ENCODE measurements around the gene MYO10.

Gene MYO10

GRCh38 chr5:16869821-16870796 is 66.0 kb downstream of the MYO10 start:
- no peak for DNase-seq (ENCODE audit: low spot score)
- no peak for TF ChIP-seq CTCF (IDR thresholded peaks at IDR 0.05; ENCODE audit: extremely low read depth, missing control alignments)

GRCh38 chr5:16867577-16867953 is 68.5 kb downstream of the MYO10 start:
- DNase-seq (ENCODE audit: low spot score): no peak
- TF ChIP-seq CTCF (IDR thresholded peaks at IDR 0.05; ENCODE audit: extremely low read depth, missing control alignments): no peak

- no peak for TF ChIP-seq CTCF (IDR thresholded peaks at IDR 0.05; ENCODE audit: extremely low read depth, missing control alignments)
- no peak for DNase-seq (ENCODE audit: low spot score)
These were observed 69.1 kb downstream of the MYO10 start for GRCh38 chr5:16866795-16867576.

- TF ChIP-seq CTCF (IDR thresholded peaks at IDR 0.05; ENCODE audit: extremely low read depth, missing control alignments): no peak
- no peak for DNase-seq (ENCODE audit: low spot score)
These were observed 69.8 kb downstream of the MYO10 start for GRCh38 chr5:16866273-16866672.

GRCh38 chr5:16865151-16865550 is 70.9 kb downstream of the MYO10 start:
- TF ChIP-seq CTCF (IDR thresholded peaks at IDR 0.05; ENCODE audit: extremely low read depth, missing control alignments): no peak

GRCh38 chr5:16864631-16865131 is 71.4 kb downstream of the MYO10 start:
- TF ChIP-seq CTCF (IDR thresholded peaks at IDR 0.05; ENCODE audit: extremely low read depth, missing control alignments): no peak
- DNase-seq (ENCODE audit: low spot score): no peak

More at GRCh38 chr5:16865151-16865550, 70.9 kb downstream of the MYO10 start:
- DNase-seq (ENCODE audit: low spot score): no peak
